ENCODE results near the gene DCUN1D3.
"Not testable (repeated sequence)": the region's sequence is repeated elsewhere in the genome, so short reads cannot be mapped to it uniquely, and the experiment has no call there.

Gene DCUN1D3, protein sequence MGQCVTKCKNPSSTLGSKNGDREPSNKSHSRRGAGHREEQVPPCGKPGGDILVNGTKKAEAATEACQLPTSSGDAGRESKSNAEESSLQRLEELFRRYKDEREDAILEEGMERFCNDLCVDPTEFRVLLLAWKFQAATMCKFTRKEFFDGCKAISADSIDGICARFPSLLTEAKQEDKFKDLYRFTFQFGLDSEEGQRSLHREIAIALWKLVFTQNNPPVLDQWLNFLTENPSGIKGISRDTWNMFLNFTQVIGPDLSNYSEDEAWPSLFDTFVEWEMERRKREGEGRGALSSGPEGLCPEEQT

GRCh38 chr16:20900299-20901067 is at the start of gene DCUN1D3, which contains the start of gene LYRM1:
Gene DCUN1D3, minus strand, starts transcription at chr16:20900358. Its CDS starts 37,820 bp downstream, at chr16:20862538.
Gene LYRM1, plus strand, starts transcription at chr16:20900771. Its CDS starts 14,785 bp downstream, at chr16:20915556.
- DNase-seq, result peak; percentile 97 to 98

DNA sequence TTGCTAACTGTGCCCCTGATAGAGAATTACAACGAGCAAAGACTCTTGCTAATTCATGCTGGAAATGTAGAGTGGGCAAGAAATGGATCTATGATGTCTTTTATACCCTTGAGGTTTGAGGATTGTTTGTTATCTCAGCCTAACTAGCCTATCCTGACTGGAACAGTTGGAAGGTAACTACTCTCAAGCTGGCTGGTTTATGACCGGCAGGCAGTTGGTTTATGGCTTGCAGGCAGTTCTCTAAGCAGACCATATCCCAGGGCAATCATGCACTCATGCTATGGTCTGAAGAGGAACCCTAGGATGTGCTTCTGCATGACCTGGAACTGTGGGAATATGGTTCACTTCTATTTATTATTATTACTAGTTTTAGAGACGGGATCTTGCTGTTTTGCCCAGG is 49.5 kb upstream of the DCUN1D3 start:
- no peak for DNase-seq

GRCh38 chr16:20948444-20948843 is 48.3 kb upstream of the DCUN1D3 start:
- DNase-seq, result no peak

DNA sequence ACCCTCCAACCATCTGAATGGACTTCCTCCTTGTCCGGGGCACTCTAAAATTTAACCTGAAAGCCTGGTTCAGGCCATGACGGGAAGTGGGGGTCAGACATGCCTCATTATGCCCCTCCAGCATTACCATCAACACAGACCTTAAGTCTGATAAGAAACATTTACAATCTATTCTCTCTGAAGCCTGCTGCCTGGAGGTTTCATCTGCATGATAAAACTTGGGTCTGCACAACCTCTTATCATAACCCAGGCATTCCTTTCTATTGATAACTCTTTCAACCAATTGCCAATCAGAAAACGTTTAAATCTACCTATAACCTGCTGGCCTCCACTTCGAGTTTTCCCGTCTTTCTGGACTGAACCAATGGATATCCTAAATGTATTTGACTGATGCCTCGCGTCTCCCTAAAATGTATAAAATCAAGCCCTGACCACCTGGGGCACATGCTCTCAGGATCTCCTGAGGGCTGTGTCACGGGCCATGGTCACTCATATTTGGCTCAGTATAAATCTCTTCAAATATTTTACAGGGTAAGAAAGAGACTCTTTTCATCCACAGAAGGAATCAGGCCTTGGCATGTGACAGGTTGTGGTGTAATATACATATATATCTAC is 46.0 kb upstream of the DCUN1D3 start:
- no peak for DNase-seq

DNA sequence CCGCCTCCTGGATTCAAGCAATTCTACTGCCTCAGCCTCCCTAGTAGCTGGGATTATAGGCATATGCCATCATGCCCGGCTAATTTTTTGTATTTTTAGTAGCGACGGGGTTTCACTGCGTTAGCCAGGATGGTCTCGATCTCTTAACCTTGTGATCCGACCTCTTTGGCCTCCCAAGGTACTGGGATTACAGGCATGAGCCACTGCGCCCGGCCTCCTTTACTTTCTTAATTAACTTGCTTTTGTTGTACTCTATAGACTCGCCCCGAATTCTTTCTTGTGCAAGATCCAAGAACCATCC is 45.4 kb upstream of the DCUN1D3 start:
- DNase-seq, result not testable (repeated sequence)

DNA sequence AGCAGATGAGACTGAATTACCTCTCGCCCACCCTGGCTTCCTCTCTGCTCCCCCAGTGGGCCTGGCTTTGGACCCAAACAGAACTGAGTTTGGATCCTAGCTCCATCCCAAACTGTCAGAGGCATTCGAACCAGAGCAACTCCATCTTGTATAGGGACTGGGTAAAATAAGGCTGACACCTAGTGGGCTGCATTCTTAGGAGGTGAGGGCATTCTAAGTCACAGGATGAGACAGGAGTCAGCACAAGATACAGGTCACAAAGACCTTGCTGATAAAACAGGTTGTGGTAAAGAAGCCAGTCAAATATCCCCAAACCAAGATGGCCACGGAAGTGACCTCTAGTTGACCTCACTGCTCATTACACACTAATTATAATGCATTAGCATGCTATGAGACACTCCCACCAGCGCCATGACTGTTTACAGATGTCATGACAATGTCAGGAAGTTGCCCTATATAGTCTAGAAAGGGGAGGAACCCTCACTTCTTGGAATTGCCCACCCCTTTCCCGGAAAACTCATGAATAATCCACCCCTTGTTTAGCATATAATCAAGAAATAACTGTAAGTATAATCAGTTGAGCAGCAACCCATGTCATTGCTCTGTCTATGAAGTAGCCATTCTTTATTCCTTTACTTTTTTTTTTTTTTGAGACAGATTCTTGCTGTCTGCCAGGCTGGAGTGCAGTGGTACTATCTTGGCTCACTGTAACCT is 44.9 kb upstream of the DCUN1D3 start:
- no peak for DNase-seq

GRCh38 chr16:20942256-20942655 is 42.1 kb upstream of the DCUN1D3 start:
- no peak for DNase-seq

GRCh38 chr16:20941636-20941926 is 41.4 kb upstream of the DCUN1D3 start:
- DNase-seq, result no peak

DNA sequence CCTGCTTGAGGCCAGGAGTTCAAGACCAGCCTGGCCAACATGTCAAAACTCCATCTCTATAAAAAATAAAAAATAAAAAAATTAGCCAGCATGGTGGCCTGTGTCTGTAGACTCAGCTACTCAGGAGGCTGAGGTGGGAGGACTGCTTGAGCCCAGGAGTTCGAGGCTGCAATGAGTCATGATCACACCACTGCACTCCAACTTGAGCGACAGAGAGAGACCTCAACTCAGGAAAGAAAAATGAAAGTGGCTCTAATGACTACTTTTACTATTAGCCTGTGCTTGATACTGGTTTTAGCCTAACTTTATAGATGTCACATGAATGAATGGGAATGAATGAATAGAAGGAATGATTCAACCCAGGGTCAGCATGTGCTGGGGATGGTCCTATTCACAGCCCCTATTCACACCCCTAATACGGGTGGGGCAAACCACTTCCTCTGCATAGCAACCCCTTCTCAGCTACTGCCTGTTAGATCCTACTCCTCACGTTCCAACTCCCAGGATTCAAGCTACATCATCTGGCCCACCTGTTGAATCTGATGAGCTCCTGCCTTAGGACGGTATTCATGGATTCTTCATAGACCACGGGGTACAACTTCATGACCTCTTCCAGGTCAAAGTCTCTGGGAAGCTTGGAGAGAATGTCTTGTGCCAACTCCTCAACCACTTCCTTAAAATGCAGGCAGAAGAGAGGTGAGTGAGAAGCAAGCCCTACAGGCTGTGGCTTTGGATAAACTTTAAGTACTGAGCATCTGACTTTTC is 40.9 kb upstream of the DCUN1D3 start:
- no peak for DNase-seq

GRCh38 chr16:20939611-20940010 is 39.5 kb upstream of the DCUN1D3 start:
- DNase-seq, result no peak

DNA sequence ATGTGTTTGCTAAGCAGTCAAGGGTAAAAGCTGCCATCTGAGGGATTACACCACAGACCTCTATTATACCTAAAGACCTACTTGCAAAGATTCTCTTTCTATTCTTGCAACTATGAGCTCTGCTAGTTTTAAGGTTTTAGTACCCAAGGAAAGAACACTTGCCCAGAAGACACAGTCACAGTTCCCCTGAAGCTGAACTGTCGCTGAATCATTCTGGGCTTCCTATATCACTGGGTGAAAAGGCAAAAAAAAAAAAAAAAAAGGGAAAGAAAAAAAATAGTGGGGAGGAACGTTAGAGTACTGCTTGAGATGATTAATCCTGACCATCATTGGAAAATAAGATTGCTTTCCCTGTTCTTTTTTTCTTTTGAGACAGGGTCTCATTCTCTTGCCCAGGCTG is 38.3 kb upstream of the DCUN1D3 start:
- DNase-seq, result no peak

DNA sequence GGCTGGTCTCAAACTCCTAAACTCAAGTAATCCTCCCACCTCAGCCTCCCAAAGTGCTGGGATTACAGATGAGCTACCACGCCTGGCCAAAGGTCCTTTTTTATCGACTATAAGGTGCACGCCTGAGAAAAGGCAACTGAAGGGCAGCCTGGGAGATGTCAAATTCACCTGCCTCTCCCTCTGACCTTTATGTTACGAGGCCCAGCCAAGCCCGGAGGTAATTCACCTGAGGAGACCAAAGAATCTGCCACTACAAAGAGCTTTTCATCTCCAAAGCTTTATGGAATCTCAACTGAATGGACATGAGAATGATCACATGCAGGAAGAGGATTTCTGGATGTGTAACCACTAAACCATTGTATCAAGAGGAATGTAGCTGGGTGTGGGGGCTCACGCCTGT is 37.6 kb upstream of the DCUN1D3 start:
- DNase-seq, result no peak

DNA sequence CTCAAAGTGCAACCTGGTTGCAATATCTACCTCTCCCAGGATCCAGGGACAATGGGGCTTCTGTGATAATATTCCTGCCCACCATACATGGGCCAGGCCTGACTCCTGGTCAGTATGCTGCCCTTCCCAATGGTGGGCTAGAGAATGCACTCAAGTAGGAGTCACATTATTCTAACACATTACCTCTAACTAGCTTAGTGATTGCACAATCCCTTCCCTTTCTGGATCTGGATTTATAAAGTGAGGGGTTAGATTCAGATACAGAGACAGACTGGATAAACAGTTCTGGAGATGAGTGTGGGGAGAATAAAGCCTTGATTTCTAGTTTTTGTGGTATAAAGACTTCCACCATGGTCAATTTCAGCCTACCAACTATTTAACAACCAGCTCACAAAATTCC is 33.4 kb upstream of the DCUN1D3 start:
- no peak for DNase-seq

GRCh38 chr16:20931066-20931600 is 31.0 kb upstream of the DCUN1D3 start:
- no peak for DNase-seq

DNA sequence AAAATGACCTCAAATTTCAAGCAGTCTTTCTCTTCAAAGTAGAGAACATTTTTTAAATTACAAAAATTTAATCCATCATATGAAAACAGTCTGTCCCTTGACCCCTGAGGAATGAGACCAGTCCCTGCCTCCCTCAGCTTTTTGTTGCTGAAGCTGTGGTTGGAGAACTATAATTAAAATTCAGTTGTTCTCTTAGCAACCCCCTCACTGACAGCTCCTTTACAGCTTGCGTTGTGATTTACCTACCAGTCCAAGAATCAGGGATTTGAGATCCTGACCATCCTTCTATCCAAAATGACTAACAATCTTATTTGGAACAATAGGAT is 30.2 kb upstream of the DCUN1D3 start:
- no peak for DNase-seq

GRCh38 chr16:20929676-20930364 is 29.7 kb upstream of the DCUN1D3 start:
- not testable (repeated sequence) for DNase-seq

- DNase-seq, result no peak
Measured at GRCh38 chr16:20928774-20929411, 28.7 kb upstream of the DCUN1D3 start.

GRCh38 chr16:20925751-20926150 is 25.6 kb upstream of the DCUN1D3 start:
- DNase-seq, result peak; percentile 13 to 53

DNA sequence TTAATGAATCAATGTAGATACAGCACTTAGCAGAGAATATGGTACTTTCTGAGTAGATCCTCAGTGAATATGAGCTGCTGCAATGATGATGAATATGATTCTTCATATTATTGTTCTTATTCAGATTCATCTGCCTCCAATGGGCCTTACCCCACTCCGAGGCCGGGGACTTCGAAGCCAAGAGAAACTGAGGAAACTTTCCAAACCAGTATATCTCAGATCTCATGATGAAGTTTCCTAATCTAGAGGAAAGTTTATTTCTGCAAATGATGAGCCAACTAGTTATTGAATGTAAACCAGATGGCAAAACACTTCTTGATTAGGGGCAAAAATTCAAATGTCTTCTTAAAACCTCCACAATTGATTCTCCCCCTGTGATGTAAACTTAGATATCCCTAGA is 23.7 kb upstream of the DCUN1D3 start:
- no peak for DNase-seq

- no peak for DNase-seq
Measured at GRCh38 chr16:20920799-20921198, 20.6 kb upstream of the DCUN1D3 start.

- DNase-seq, result no peak
Measured at GRCh38 chr16:20920091-20920490, 19.9 kb upstream of the DCUN1D3 start.

Data from NCI-H524 (cell line).